Thoracic aorta (tissue), 2 donors: Measurements from ENCODE around the gene PHF2. TPM values are rescaled to one million over a fixed set of nuclear protein-coding genes. Genes with fewer than 3 reads are reported as not detected.

Source experiments
- ATAC-seq: fragments of 150-250 bp; one replicate; pipeline ENCODE4 v1.8.0; 2017; ENCODE audit warnings: low read depth; ENCODE audit not compliant: insufficient number of reproducible peaks, low FRiP score
- DNase-seq: peaks from one replicate; pipeline ENCODE4 v3.0.0-alpha.2; 2020; ENCODE audit warnings: low spot score
- H3K27ac ChIP-seq, 2 donors: fragments of 200-600 bp; sonication (generic); 1 replicate in 1 of 2; 2 replicates in 1 of 2; pipeline ENCODE4 v1.5.1; 2016; ENCODE audit warnings: mild to moderate bottlenecking in 2 of 2, moderate library complexity in 2 of 2
- H3K27me3 ChIP-seq: fragments of 200-600 bp; sonication (generic); replicated peaks from 2 replicates; pipeline ENCODE4 v1.6.0; 2016; ENCODE audit warnings: mild to moderate bottlenecking; ENCODE audit not compliant: insufficient read depth
- H3K36me3 ChIP-seq: fragments of 200-600 bp; sonication (generic); one replicate; pipeline ENCODE4 v1.5.1; 2016
- H3K4me1 ChIP-seq, 2 donors: fragments of 200-600 bp; sonication (generic); 1 replicate in 1 of 2; 2 replicates in 1 of 2; pipeline versions ENCODE4 v1.5.1 to v1.6.0; 2016; ENCODE audit warnings: low read depth in 2 of 2, mild to moderate bottlenecking in 1 of 2; ENCODE audit not compliant: control insufficient read depth in 1 of 2
- H3K4me3 ChIP-seq: fragments of 200-600 bp; sonication (generic); 2 replicates; pipeline ENCODE4 v1.5.1; 2016; ENCODE audit warnings: mild to moderate bottlenecking
- H3K9me3 ChIP-seq: fragments of 200-600 bp; sonication (generic); 2 replicates; pipeline ENCODE4 v1.5.1; 2016
- CTCF ChIP-seq: fragments of 200-600 bp; sonication (generic); IDR thresholded peaks from one replicate; pipeline ENCODE4 v1.5.1; 2019; ENCODE audit warnings: antibody characterized with exemption
- total RNA-seq, 2 donors: library from RNA; depleted of rRNA; stranded (reverse); fragments of >200 nt; gene quantifications; one replicate each; pipeline versions ENCODE4 v1.1.0 to v1.2.3, GENCODE V29; 2016

Gene PHF2
- total RNA-seq, 2 donors from 2014 or later = 29.9 to 36.6 TPM

DNA sequence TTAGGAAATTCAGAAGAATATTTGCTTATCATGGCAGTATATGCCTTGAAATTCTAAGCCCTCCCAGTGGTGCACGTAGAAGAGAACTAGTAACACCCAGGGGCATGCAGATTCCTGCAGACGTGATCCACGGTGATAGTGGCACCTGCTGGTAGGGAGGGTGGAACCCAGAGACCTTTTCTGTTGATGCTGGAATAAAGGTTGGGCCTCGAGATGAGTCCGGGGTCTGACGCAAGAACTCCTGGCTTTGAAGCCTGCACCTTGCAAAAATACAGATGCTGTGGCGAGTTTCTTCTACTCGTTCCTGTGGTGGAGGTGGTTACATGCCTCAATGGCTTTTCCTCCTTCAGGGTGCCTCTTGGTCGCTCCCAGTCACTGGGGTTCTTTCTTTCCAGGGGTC is 39.5 kb upstream of the PHF2 start:
- no peak for TF ChIP-seq CTCF
- no peak for ATAC-seq

GRCh38 chr9:93540305-93540704 is 36.1 kb upstream of the PHF2 start:
- peaks cover 16% of the 10 kb centered on the region for H3K36me3 ChIP-seq
- no peak for TF ChIP-seq CTCF
- no peak for ATAC-seq

More for the DNA sequence above, 39.5 kb upstream of the PHF2 start:
- H3K36me3 ChIP-seq = peaks cover 3% of the 10 kb centered on the region
- no peak overlapping the region for H3K27ac ChIP-seq
- H3K4me3 ChIP-seq = no peak overlapping the region
- H3K9me3 ChIP-seq = no peaks in the 10 kb centered on the region
- H3K4me1 ChIP-seq = peaks cover 0 to 17% of the 10 kb centered on the region in 2 donors
- DNase-seq = no peak
- H3K27me3 ChIP-seq = no peaks in the 10 kb centered on the region

GRCh38 chr9:93541005-93541404 is 35.4 kb upstream of the PHF2 start:
- Histone ChIP-seq H3K4me1 (peaks cover 0 to 18% of the 10 kb centered on the region in 2 donors), H3K9me3 (no peaks in the 10 kb centered on the region), H3K36me3 (peaks cover 17% of the 10 kb centered on the region), H3K27me3 (no peaks in the 10 kb centered on the region), H3K27ac (no peak overlapping the region), H3K4me3 (no peak overlapping the region)
- no peak for TF ChIP-seq CTCF
- ATAC-seq (no peak), DNase-seq (no peak)

More at GRCh38 chr9:93540305-93540704, 36.1 kb upstream of the PHF2 start:
- Histone ChIP-seq H3K4me3 (no peak overlapping the region), H3K27me3 (no peaks in the 10 kb centered on the region), H3K9me3 (no peaks in the 10 kb centered on the region), H3K27ac (no peak overlapping the region), H3K4me1 (peaks cover 0 to 18% of the 10 kb centered on the region in 2 donors)
- no peak for DNase-seq

DNA sequence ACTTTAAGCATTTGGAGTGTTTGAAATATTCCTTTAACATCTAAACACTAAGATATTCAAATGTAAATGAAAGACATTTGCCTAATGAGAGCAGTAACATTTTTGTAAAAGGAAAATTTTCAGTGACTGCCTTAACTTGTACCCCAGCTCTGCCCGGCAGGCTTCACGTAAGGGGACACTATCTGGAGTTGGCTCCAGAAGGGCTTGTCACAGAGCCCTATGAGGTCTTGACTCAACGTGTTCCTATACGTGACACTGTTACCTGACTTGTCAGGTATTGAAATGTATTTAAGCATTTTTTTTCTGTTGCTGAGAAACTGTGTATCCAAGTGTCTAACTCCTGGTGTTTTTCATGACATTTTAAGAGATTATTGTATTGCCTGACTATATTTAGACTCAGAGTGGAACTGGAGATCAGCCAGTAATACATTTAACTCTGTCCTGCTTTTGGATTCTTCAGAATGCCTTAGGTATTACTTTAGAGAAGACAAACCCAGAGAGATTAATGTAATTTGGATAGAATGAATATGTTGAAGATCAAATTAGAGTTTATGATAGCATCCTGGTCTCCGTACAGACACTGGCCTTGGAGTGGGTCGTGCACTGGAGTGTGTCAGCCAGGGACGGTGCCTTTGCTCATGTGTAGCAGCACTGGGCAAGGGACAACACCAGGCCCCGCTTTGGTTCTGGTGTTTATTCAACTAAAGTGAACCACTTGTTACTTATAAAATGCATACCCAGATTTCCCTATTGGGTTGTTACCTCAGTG is 34.6 kb upstream of the PHF2 start:
- Histone ChIP-seq H3K4me3 (no peak overlapping the region), H3K36me3 (peaks cover 18% of the 10 kb centered on the region), H3K9me3 (no peaks in the 10 kb centered on the region), H3K27me3 (no peaks in the 10 kb centered on the region), H3K27ac (no peak overlapping the region), H3K4me1 (peaks cover 0 to 18% of the 10 kb centered on the region in 2 donors)
- ATAC-seq (no peak), DNase-seq (no peak)
- TF ChIP-seq CTCF = no peak

GRCh38 chr9:93543117-93543516 is 33.3 kb upstream of the PHF2 start:
- no peak for ATAC-seq
- peaks cover 0 to 18% of the 10 kb centered on the region in 2 donors for H3K4me1 ChIP-seq
- peaks cover 18% of the 10 kb centered on the region for H3K36me3 ChIP-seq

More at GRCh38 chr9:93543117-93543516, 33.3 kb upstream of the PHF2 start:
- no peaks in the 10 kb centered on the region for H3K9me3 ChIP-seq
- no peaks in the 10 kb centered on the region for H3K27me3 ChIP-seq
- H3K4me3 ChIP-seq = no peak overlapping the region
- no peak overlapping the region for H3K27ac ChIP-seq
- TF ChIP-seq CTCF = no peak
- no peak for DNase-seq
